Skin of body (tissue), 2 donors: Measurements from ENCODE around the gene INSYN2B. TPM values are rescaled to one million over a fixed set of nuclear protein-coding genes. Genes with fewer than 3 reads are reported as not detected.

ENCODE experiments used
- DNase-seq: peaks from one replicate; lab custom pipeline; 2025; lab: John Stamatoyannopoulos, UW
- total RNA-seq: library from RNA; depleted of rRNA; stranded (reverse); fragments of >200 nt; gene quantifications from one replicate; pipeline ENCODE4 v1.2.3, GENCODE V29; 2014

INSYN2B gene
- 0.10 TPM for total RNA-seq

DNA sequence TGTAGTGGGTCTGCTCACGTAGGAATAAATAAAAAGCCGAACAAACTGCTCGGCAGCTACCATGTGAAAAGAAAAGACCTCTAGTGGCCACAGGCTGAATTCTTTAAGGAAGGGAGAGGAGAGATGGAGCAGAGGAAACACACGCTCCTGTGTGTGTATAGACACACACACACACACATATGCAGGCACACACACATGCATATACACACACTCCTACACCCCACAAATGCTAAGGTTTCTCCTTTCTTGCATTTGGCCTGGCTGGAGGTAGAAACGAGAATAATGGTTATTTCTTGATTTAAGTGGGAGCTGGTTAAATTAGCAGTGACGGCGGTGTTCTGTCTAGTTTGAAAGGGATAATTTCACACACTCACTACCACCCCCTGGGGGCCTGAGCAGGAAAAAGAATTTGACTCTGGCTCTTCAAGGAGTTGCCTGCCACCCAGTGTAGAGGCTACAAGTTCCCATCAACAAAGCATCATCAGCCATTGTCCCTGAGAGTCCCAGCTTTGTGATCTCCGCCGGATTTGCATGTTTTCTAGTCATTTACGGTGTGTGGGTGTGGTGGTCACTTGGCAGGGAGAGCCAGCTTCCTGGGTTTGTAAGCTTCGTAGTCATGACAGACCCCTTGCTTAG lies at the start of gene INSYN2B:
INSYN2B (minus strand) TSS at position 78 of the 636 bp plus-strand sequence. CDS start 96,597 bp downstream, outside the sequence.
- DNase-seq = peak; percentile 73

DNA sequence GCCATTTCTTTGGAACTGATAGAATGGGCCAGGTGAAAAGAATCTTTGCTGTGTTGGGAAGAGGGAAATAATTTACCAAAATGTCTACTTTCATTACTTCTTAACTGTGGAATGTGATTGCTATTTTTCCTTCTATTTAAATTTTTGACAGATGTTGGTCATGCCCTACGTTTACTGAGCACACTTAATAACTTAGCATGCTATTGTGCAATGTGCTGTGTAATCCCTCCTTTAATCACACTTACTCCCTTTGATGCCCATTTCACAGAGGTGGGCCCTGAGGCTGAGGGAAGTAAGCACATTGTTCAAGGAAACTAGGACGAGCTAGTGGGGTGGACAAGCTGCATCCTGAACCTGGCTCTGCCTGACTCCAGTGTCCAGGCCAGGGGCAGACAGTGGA lies 47.8 kb upstream of the INSYN2B start:
- no peak for DNase-seq

DNA sequence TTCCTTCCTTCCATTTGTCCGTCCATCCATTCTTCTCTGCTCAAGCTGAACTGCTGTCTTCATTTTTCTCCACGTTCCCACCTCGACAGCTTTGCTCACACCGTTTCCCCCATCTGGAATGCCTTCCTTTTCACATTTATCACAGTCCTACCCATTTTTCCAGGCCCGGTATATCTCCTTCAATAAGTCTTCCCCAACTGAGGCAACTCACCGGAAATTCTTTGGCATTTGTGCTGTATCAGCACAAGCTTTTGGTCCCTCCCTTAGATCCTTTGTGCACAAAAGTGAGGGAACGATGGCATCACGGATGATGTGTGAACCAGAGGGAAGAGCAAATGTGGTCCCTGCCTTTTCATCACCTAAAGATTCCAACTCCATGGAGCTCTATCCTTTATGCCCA lies 45.6 kb upstream of the INSYN2B start:
- DNase-seq = no peak

DNA sequence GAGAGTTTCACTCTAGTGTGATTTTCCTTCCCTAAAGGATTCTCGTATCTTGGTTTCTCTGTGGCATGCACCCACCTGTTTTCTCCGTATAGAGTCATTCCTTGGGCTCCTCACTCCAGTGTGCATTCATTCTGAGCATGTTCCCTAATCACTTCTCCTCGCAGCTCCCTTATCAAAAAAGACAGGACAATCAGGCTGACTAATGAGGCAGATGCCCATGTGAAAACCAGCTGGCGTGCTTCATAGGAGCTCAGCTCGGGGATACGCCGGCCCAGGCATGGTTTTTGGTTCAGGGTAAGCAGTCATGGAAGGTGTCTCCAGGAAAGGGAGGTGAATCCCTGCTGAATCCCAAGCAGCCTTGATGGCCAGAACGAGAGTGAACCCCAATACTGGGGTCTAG lies 41.2 kb upstream of the INSYN2B start:
- DNase-seq = no peak

DNA sequence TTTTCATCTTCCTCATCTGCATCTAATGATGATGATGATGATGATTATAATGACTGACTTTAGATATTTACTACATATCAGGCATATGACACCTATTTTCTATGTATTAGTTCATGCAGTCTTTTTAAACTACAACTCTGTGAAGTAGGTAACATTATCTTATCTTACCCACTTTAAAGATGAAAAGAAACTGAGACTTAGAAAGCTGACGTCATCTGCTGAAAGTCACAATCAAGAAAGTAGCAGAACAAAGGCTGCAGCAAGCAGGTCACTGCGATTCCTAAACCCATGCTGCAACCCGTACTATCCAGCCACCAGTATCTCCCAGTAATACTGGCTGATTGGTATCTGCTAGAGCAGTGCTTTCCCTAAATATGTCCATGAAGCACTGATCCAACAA lies 40.1 kb upstream of the INSYN2B start:
- DNase-seq = no peak

DNA sequence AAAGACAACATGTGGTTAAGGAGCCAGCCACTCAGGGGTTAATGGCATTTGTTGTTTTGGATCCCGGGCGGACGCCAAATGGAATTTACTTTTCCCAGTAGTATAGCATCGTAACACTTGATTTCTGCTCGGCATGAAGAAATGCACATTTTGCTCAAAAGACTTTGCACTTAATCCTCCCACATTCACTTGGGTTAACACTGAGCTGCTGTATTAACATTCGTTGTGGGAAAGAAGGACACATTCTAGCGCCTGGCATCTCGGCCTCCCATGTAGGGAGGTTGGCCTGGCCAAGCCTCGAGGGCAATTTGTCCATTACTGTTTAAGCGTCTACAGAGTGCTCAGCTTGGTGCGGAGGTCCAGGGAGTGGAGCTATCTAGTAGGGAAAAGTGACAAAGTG lies 32.3 kb upstream of the INSYN2B start:
- DNase-seq = no peak

DNA sequence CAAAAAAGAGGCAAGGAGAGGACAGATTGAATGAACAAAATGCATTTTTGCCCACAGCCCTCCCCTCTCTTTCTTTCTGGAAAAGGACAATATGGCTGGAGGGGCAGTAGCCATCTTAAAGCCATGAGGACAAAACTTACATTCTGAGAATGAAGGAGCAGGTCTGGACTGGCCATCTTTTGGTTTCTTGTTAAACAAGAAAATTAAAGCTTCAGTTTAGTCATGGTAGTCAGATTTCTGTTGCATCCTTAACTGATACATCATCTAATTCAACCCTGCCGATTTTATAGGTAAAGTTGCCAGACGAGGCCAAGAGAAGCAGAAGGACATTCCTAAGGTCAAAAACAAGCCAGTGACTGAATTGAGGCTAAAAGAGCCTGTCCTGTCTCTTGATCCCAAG lies 31.5 kb upstream of the INSYN2B start:
- no peak for DNase-seq

DNA sequence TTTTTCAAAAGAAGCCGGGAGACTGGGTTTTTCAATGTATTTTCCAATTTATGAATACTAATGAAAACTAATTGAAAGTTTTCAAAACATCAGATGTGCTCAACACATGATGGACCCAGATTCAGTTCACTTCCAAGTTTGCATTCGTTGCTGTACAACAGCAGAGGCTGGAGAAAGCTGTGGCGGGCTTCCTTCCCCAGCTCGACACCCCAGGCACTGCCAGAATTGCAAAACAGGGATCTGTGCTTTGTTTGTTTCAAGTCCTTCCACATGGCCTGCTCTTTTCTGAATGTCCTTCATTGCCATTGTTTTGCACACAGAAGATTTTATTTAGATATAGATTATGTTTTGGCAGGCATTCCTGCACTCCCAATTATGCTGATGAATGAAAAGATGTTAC lies 30.3 kb upstream of the INSYN2B start:
- no peak for DNase-seq

DNA sequence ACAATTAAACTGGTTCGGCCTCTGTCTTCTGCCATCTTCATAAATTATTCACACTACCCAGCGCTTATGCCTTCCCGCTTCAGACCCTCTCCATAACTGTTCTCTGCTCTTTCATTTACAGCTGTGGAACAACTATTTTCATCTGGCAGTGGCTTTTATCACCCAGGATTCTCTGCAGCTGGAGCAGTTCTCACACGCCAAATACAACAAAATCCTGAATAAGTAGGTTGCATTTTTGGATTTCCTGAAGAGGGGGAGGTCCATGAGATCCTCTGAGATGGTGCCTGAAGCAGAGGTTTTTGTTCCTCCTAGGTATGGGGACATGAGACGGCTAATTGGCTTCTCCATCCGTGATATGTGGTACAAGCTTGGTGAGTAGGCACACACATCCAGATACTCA lies 28.1 kb upstream of the INSYN2B start:
- DNase-seq = no peak

DNA sequence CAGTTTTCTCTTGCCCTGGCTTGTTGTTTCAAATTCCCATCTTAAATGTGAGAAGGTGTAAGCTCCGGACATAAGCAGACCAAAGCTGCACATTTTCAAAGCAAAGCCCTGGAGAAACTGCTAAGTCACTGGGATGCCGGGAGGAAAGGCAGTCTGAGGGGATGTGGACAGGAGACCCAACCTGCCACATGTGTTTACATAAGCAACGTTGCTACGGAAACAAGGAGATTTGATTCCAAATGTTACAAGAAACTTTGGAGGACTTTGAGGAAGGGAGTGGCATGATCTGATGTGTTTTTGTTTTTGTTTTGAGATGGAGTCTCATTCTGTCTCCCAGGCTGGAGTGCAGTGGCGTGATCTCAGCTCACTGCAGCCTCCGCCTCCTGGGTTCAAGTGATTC lies 25.7 kb upstream of the INSYN2B start:
- DNase-seq = no peak

DNA sequence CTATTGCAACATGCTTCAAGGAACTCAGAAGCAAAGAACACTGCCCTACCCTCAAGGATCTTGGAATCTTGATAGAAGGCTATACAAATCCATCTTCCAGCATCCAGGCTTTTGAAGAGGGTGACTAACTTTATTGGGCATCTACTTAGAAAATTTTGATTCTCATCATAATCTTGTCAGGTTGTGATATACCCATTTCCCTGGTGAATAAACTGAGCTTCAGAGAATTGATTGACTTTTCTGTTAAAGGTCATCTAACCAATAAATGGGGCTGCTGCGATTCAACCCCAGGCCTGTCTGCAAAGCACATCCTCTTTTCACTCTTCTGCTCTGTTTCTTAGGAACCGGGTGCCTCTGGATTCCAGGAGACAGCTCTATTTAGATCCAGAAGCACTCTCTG lies 19.9 kb upstream of the INSYN2B start:
- DNase-seq = no peak

DNA sequence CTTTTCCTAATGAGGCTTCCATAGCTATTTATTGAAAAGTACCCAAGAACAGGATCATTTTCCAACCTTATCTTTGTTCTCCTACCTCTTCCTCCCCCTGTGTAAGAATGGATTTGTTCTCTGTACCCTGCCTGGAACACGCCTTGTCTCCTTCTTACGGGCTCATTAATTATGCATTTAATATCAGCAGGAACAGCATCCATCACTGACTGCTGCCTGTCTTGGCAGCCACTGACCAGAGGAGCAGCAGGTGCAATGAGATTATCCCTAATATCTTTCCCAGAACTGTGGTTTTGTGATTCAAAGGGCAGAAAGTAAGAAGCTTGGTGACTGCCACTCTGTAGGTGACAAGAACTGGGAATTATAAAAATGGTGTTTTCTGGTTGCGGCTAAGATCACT lies 19.3 kb upstream of the INSYN2B start:
- DNase-seq = no peak

DNA sequence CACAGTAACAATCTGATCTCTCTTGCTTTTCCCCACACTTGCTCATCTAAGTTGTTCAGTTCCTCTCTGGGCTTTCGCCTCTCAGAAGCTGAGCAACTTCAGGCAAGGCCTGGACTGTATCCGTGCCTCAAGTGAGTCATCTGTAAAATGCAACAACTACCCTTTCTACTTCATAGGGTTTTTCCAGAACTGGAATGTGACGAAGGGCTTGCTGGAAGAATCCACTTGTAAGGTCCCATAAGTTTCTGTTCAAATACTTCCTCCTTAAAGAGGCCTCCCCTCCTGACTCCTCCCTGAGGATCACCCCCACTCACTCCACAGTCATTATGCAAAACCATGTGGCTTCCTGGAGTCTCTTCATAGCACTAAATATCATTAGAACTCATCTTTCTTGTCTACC lies 17.5 kb upstream of the INSYN2B start:
- DNase-seq = no peak

DNA sequence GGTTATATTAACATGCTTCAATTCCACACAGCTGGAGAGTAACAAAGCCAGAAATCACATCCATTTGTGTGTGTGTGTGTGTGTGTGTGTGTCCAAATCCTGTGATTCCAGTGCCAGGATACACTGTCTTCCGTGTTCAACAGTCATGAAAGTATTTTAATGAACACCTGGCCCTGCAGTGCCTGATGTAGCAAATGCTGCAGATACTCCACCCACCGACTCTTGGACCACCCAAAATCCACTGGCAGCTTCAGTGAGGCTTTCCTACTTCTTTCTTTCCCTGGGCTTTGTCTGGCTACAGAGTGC lies 13.1 kb upstream of the INSYN2B start:
- no peak for DNase-seq

DNA sequence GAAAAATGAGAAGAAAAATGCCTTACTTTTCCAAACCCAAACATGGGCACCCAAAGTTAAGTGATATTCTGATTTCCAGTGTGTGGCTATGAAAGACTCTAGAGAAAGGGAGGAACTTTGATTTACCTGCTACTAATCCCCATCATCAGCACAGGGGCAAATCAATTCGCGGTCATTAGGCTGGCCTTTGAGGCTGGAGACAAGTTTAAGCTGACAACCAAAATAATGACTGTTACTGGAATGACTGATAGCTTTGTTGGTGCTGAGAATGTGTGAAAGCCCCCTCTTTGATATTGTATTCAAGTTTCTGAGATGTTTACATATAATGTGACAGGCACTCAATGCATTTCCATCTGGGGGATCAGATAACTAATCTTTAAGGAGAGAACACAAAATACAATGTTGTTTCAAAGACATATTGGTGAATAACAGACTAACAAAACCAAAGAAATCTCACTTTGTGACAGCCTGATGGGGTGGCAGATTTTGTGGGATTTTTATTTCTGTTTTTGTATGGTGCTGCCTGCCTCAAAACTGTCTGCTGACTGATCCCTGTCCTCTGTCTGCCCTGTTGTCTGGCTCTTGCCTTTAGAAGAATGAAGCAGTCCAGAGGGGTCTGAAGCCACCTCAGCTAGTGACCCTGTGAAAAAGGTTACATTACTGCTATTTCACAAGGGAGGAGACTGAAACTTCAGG lies 12.6 kb upstream of the INSYN2B start:
- DNase-seq = no peak

DNA sequence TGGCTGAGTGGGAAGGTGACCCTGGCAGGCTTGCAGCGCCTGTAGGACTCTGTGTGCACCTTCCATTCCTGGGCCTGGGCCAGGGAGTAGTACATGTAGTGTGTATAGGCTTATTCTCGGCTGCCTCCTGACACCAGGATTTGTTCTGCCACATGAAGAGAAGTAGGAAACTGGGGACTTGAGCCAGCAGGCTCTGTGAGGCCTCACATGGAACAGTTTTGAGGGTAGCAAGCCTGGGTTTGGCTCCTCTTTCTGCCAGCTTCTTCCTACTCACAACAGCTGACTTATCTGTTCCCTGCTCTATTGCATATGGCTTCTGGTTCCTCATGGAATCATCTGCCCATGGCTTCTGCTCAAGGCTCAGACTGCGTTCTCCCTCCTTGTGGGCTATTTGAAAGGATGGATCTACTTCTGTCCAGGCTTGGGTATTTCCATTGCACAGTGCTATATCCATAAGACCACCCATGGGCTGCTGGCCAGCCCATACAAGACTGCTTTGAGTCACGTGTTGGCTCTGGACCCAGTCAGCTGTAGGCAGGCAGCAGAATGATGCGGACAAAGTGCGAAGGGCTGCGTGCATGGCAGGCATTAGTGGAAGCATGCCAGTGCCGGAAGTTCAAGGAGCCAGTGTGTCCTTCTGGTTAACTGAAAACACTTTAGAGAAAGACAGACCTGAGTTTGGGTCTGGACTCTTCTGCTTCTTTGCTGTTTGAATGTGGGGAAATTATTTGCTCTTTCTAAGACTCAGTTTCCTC lies 11.0 kb upstream of the INSYN2B start:
- DNase-seq = no peak

DNA sequence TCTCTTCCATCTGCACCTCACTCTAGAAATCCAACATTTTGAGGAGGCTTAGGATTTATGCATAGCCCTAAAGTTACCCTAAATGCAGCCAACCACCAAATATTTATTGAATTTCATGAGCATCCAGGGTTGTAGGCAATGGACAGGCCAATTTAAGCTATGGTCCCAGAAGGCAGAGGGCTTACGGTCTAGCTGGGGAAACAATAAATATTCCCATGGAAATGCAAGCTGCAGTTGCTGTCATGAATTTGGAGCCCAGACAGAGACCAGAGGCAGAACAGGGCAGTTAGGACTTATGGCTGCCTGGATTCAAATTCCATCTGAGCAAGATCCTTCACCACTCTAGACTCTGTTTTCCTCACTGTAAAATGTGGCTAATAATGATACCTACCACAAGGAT lies 9.1 kb upstream of the INSYN2B start:
- no peak for DNase-seq

DNA sequence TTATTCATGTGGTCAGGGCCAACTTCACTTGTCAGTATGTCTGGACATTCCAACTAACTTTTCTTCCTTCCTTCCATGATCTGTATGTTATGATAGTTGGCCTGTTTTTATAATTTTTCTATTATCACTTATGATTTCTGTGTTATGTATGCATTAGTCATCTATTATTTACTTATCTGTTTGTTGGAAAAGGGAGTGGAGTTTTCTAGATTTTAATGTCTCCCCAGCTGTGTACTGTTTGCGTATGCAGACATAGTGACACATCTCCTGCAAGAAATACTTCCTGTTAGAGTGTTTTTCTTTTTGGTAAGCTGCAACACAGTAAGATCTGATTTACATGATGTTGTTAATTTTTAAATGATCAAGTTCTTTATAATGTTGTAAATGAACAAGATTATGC lies 8.7 kb upstream of the INSYN2B start:
- no peak for DNase-seq

DNA sequence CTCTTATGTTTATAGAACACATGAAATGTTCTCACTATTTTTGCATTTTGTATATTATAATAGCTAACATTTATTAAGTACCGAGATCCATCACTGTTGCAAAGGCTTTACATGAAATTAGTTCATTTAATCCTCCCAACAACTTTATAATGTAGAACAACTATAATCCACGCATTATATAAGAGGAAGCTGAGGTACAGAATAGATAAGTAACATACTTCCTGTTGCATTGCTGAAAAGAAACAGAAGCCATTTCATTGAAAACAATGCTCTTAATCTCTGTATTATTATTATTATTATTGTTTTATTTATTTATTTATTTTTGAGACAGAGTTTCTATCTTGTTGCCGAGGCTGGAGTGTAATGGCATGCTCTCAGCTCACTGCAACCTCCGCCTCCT lies 7.9 kb upstream of the INSYN2B start:
- no peak for DNase-seq

DNA sequence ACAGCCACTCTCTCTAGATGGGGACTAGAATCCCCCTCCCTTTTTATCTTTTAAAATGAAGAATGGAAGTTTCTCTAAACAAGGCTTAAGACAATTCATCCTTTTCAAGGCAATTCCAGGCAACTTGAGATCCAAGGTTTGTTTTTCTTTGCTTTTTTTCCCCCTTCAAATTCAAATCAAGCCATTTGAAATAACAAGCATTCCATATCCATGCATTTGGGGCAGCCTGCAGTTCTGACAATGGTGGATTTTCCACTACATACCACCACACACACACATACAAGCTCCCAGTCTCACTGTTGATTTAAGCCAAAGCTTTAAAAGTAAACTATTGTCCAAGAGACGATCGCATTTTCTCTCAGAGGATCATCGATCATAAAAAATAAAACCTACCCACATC lies 424 bp downstream of the INSYN2B start:
- DNase-seq = no peak

DNA sequence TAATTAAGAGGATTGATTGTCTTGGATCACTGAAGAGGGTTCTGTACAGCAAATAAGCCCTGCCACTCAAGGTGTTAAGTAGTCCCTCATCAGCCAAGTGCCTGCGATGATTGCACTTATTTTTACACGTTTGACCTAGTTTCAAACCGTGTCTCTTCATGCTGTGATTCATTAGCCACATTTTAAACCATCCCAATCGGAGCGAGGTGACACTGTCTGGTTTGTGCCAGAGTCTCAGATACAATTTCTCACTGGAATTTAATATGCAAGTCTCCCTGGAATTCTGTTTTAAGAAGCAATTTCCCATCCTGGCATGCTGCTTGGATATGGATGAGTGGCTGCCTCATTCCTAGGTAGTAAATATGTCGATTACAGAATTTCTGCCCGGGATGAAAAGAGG lies 1.6 kb downstream of the INSYN2B start:
- no peak for DNase-seq

DNA sequence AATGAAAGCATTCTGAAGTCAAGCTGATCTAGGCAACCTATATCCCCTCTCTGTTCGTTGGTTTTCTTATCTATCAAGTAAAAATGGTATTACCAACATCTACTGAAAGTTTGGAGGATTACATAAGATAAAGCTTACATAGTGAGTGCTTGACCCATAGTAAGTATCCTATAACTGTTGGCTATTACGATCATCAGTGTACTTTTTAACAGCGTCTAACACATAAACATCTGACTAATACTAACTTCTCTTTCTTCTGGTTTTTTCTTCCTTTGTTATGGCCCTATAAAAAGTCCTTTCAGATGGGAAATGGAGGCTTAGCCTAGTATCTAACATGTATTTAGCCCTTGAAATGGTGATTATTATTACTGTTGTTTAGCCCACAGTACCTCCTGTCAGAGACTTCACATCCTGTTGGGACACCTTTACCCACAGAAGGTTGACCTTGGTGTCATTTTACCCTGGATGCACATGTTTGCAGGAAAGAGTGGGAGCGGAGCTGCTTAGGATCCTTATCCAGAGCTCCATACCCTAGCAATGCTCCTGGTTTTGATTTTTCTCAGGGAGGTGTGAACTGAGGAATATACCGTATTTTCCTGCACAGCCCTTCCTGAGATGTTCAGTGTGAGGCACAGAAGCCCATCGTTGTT lies 6.0 kb downstream of the INSYN2B start:
- no peak for DNase-seq

DNA sequence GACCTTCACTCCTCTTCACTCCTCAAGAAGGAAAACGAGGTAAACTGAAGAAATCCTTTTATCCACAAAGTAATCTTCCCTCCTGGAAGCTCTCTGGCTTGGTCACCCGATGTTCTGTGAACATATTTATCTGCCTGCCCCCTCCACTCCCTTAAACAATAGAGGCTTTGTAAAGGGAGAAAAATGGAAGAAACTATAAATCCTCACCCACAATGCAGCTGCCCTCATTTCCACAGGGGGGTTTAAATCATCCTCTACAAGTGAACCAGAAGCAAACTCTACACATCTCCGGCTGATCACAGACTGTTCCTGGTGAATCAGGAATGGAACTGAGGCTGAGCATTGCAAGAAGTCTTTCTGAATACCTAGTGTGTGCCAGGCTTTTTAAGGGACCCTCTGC lies 7.2 kb downstream of the INSYN2B start:
- no peak for DNase-seq
